Activated naive CD8-positive, alpha-beta T cell treated with anti-CD3 and anti-CD28 coated beads, Interleukin-2, amount 10 ng/mL, durations not matched to agents 7 days and 5 days (primary cell): ENCODE data around the gene B3GNT8. TPM values are rescaled to one million over a fixed set of nuclear protein-coding genes. Genes with fewer than 3 reads are reported as not detected.
"Not testable (repeated sequence)": the region's sequence is repeated elsewhere in the genome, so short reads cannot be mapped to it uniquely, and the experiment has no call there.

Source experiments
- ATAC-seq: fragments of 150-1000 bp; cut with Tn5 transposase; one replicate; pipeline ENCODE4 v1.10.0; 2021; ENCODE audit warnings: low read depth, moderate library complexity
- POLR2A ChIA-PET: fragments of 350-600 bp; sonication (Branson Sonifier 250); formaldehyde crosslinking; loops from one replicate; lab custom pipeline; 2021; ENCODE audit warnings: antibody characterized with exemption; lab: Charles Lee
- DNase-seq: peaks from one replicate; pipeline ENCODE4 v3.0.0; 2021
- H3K27ac Mint-ChIP-seq: one replicate; pipeline ENCODE4 v1.8.0; 2022; ENCODE audit warnings: mild to moderate bottlenecking, mixed read lengths
- H3K27me3 Mint-ChIP-seq: one replicate; pipeline ENCODE4 v1.8.0; 2022; ENCODE audit warnings: mild to moderate bottlenecking, moderate library complexity, mixed read lengths
- H3K36me3 Mint-ChIP-seq: one replicate; pipeline ENCODE4 v1.8.0; 2021; ENCODE audit warnings: mild to moderate bottlenecking, mixed read lengths
- H3K4me1 Mint-ChIP-seq: one replicate; pipeline ENCODE4 v1.8.0; 2021; ENCODE audit warnings: mixed read lengths
- H3K4me3 Mint-ChIP-seq: one replicate; pipeline ENCODE4 v1.8.0; 2022; ENCODE audit warnings: mild to moderate bottlenecking, moderate library complexity, mixed read lengths
- H3K9me3 Mint-ChIP-seq: one replicate; pipeline ENCODE4 v1.8.0; 2021; ENCODE audit warnings: mixed read lengths
- total RNA-seq, 2 experiments: library from RNA; stranded (reverse); gene quantifications; one replicate each; pipeline ENCODE4 v1.2.3, GENCODE V29; 2021

B3GNT8 gene
- total RNA-seq, 2 experiments from 2014 or later = 2.0 to 2.2 TPM

- H3K4me1 Mint-ChIP-seq = no peaks in the 10 kb centered on the region
- no peak for ATAC-seq
- H3K27me3 Mint-ChIP-seq = no peaks in the 10 kb centered on the region
- H3K4me3 Mint-ChIP-seq = no peak overlapping the region
- H3K27ac Mint-ChIP-seq = no peak overlapping the region
- H3K9me3 Mint-ChIP-seq = no peaks in the 10 kb centered on the region
- DNase-seq = no peak
- POLR2A ChIA-PET = interaction anchor here (0.7 to 1.1 kb wide), 2 partner anchors 10 to 19 kb away, joined by 3 to 5 read pairs; no protein-coding TSS in a partner anchor
- H3K36me3 Mint-ChIP-seq = peaks cover 2% of the 10 kb centered on the region
Measured at GRCh38 chr19:41384351-41384750, 42.8 kb downstream of the B3GNT8 start.

DNA sequence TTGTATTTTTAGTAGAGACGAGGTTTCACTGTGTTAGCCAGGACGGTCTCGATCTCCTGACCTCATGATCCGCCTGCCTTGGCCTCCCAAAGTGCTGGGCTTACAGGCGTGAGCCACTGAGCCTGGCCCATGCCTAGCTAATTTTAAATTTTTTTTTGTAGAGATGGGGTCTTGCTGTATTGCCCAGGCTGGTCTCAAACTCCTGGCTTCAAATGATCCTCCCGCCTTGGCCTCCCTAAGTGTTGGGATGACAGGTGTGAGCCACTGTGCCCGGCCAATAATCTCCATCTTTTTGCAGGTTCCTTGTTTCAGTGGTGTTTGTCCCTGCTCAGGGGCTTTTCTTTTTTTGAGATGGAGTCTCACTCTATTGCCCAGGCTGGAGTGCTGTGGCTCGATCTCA, 45.6 kb downstream of the B3GNT8 start:
- not testable (repeated sequence) for H3K27me3 Mint-ChIP-seq, ATAC-seq, H3K9me3 Mint-ChIP-seq, H3K27ac Mint-ChIP-seq, DNase-seq, H3K4me1 Mint-ChIP-seq, H3K4me3 Mint-ChIP-seq, H3K36me3 Mint-ChIP-seq
- POLR2A ChIA-PET = interaction anchor here (0.6 to 0.8 kb wide), 2 partner anchors 118 to 161 kb away, joined by 3 to 4 read pairs; no protein-coding TSS in a partner anchor

DNA sequence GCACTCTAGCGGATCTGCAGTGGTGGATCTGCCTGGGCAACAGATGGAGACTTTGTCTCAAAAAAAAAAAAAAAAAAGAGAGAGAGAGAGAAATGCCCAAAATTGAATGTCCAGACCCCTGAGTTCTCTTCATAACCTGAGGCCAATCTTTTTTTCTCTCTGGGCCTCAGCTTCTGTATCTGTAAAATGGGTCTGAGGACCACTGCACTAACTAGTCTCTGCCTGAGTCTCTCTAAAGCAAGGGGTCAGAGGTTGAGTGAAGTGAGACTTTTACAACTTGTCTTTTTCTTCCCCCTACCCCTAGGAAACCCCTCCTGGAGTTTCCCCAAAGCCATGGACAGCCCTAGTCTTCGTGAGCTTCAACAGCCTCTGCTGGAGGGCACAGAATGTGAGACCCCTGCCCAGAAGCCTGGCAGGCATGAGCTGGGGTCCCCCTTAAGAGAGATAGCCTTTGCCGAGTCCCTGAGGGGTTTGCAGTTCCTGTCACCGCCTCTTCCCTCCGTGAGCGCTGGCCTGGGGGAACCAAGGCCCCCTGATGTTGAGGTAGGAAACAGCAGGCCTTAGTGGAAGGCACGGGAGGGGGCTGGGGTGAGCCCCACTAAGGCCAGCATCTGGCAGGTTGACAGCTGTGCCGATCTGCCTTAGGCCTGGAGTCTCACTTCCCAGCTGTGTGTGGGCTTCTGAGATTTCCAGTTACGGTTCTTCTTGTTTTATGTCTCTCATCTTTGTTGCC, 49.0 kb downstream of the B3GNT8 start:
- no peak for DNase-seq
- POLR2A ChIA-PET = interaction anchor here (0.6 kb wide), 1 partner anchor 36 kb away, joined by 3 read pairs; no protein-coding TSS in a partner anchor

DNA sequence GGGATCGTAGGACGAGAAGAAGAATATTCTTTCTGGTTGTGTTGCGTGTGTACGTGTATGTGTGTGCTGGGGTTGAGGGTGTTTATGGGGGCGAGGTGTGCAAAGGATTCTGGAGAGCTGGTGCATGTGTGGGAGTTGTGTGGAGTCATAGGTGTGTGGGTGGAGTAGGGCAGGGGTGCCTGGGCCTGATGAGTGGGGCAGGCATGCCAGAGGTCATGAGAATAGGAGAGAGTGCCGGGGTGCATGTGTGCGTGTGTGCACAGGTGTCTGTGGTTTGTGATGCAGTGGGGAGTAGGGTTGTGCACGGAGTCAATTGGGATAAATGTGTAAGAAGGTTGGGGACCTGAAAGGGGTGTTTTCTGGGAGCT, 50.2 kb downstream of the B3GNT8 start:
- H3K27ac Mint-ChIP-seq = peak overlapping the region; percentile 60
- no peak for DNase-seq
- POLR2A ChIA-PET = interaction anchor here (0.6 to 1.0 kb wide), 2 partner anchors 13 to 17 kb away, joined by 3 to 6 read pairs; partner anchors contain the start of gene B9D2
- no peak for ATAC-seq
- peak overlapping the region; percentile 70 for H3K4me3 Mint-ChIP-seq
- H3K4me1 Mint-ChIP-seq = peaks cover 12% of the 10 kb centered on the region
- no peaks in the 10 kb centered on the region for H3K27me3 Mint-ChIP-seq
- no peaks in the 10 kb centered on the region for H3K9me3 Mint-ChIP-seq
- peaks cover 3% of the 10 kb centered on the region for H3K36me3 Mint-ChIP-seq

More for the DNA sequence above, 49.0 kb downstream of the B3GNT8 start:
- Mint-ChIP-seq H3K4me3 (no peak overlapping the region), H3K36me3 (peaks cover 5% of the 10 kb centered on the region), H3K27ac (peak overlapping the region; percentile 47), H3K4me1 (peaks cover 12% of the 10 kb centered on the region), H3K9me3 (no peaks in the 10 kb centered on the region), H3K27me3 (no peaks in the 10 kb centered on the region)
- ATAC-seq = peak; percentile 56

GRCh38 chr19:41376241-41376997, 50.8 kb downstream of the B3GNT8 start, which contains the start of gene TMEM91:
TMEM91 (plus strand) TSS chr19:41376533; CDS start chr19:41378310, 1,777 bp downstream.
- Mint-ChIP-seq H3K27ac (peak within 1 kb of the TSS; percentile 60), H3K36me3 (peaks cover 4% of the 10 kb centered on the region), H3K27me3 (no peaks in the 10 kb centered on the region), H3K9me3 (no peaks in the 10 kb centered on the region), H3K4me1 (peaks cover 13% of the 10 kb centered on the region), H3K4me3 (peak within 1 kb of the TSS; percentile 70)
- ATAC-seq (peak; percentile 35), DNase-seq (peak; percentile 41)
- POLR2A ChIA-PET = interaction anchor here (0.6 to 1.0 kb wide), 3 partner anchors 12 to 28 kb away, joined by 3 to 6 read pairs (median 3); partner anchors contain the start of gene B9D2

Other genes starting within 250 kb of the B3GNT8 start
- gene CYP2S1, start 234.2 kb downstream of the B3GNT8 start, total RNA-seq = 1 to 10 TPM; 1.1 to 1.2 TPM
- under 1 TPM; 0.11 to 0.17 TPM for gene AXL, start 208.2 kb downstream of the B3GNT8 start, total RNA-seq
- 100 to 1,000 TPM; 301 to 333 TPM for gene HNRNPUL1, start 163.0 kb downstream of the B3GNT8 start, total RNA-seq
- gene CCDC97, start 117.2 kb downstream of the B3GNT8 start, total RNA-seq = 10 to 100 TPM; 37.8 to 40.8 TPM
- 100 to 1,000 TPM; 172 to 179 TPM for gene TGFB1, start 73.5 kb downstream of the B3GNT8 start, total RNA-seq
- 10 to 100 TPM; 11.5 to 13.0 TPM for gene B9D2, start 63.2 kb downstream of the B3GNT8 start, total RNA-seq
- 10 to 100 TPM; 11.4 to 13.0 TPM for gene TMEM91, start 50.8 kb downstream of the B3GNT8 start, total RNA-seq
- 10 to 100 TPM; 20.9 to 25.9 TPM for gene EXOSC5, start 30.0 kb downstream of the B3GNT8 start, total RNA-seq
- gene BCKDHA, start 29.6 kb downstream of the B3GNT8 start, total RNA-seq = 10 to 100 TPM; 23.8 to 26.9 TPM
- gene DMAC2, start 12.5 kb upstream of the B3GNT8 start, total RNA-seq = 10 to 100 TPM; 41.3 to 42.6 TPM
- gene ERICH4, start 15.8 kb upstream of the B3GNT8 start, total RNA-seq = not detected
- 10 to 100 TPM; 75.4 to 75.5 TPM for gene CEACAM21, start 148.8 kb upstream of the B3GNT8 start, total RNA-seq
- not detected for gene CEACAM4, start 199.7 kb upstream of the B3GNT8 start, total RNA-seq